ENCODE measurements around the gene SPOP. TPM values are rescaled to one million over a fixed set of nuclear protein-coding genes. Genes with fewer than 3 reads are reported as not detected.
A peak's percentile ranks its signal among the peaks of the same experiment; 100 is the strongest.

The SPOP gene
- total RNA-seq, 4 donors from 2014 or later: 75.6 to 352 (median 95.3) TPM

DNA sequence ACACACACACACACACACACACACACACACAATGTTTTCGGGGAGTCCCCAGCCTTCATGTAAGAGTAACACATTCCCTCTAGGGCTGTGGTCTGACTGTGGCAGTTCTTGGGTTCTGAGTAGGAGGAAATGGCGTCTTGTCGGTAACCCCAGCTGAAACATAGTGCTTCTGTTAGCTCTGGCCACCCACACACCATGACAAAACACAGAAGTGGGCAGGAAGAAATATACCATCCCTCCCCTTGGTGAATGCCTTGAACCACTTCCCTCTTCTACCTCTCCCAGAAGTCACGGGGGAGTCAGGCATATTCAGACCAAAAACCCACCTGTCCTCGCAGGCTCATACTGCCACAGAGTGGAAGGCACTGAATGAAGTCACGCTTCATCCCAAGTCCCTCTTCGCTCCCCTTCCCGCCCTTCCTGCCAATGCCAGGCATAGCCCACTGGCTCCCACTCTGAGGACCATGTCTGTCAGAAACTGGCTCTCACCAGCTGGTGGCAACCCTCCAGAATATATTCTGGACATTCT is 18.4 kb upstream of the SPOP start:
- peaks cover 0 to 12% (median 3%) of the 10 kb centered on the region in 4 donors for H3K36me3 ChIP-seq
- H3K27me3 ChIP-seq: no peaks in the 10 kb centered on the region
- no peak for TF ChIP-seq EP300 (IDR thresholded peaks at IDR 0.05; ENCODE audit: low read depth)
- no peak for TF ChIP-seq CTCF (IDR thresholded peaks at IDR 0.05)
- no peak for TF ChIP-seq POLR2A (IDR thresholded peaks at IDR 0.05)
- TF ChIP-seq POLR2AphosphoS5 (IDR thresholded peaks at IDR 0.05): no peak
- in situ Hi-C loops (cut with MboI; ENCODE audit: low pct_ligation_motif_present in 1 of 4, low pct_unique_long_range_greater_than_20kb in 1 of 4, low sequenced_read_pairs in 3 of 4): loop anchor here in 3 of 4 donors (5.0 to 10.0 kb wide), 2 partner anchors 121 to 124 kb away; partner anchors contain the start of gene NXPH3 (in 1 of the 3)
- H3K4me1 ChIP-seq: peaks cover 0 to 14% (median 6%) of the 10 kb centered on the region in 4 donors
- no peak for DNase-seq
- H3K4me3 ChIP-seq: no peak overlapping the region
- WGBS, 2 donors (ENCODE audit: low coverage in 1 of 2): 52% methylated on average over 8 of the region's 8 CpGs; no CpG with 5 or more reads in 1 of the 2 donors
- intact Hi-C loops (cut with DNase I; ENCODE audit: low total_unique reads): no loop called here
- no peak overlapping the region for H3K27ac ChIP-seq
- H3K9me3 ChIP-seq: no peaks in the 10 kb centered on the region

GRCh38 chr17:49695698-49696232 is 17.9 kb upstream of the SPOP start:
- in situ Hi-C loops (cut with MboI; ENCODE audit: low pct_ligation_motif_present in 1 of 4, low pct_unique_long_range_greater_than_20kb in 1 of 4, low sequenced_read_pairs in 3 of 4): loop anchor here in 3 of 4 donors (5.0 to 10.0 kb wide), 2 partner anchors 121 to 123 kb away; partner anchors contain the start of gene NXPH3 (in 1 of the 3)
- Histone ChIP-seq H3K36me3 (peaks cover 0 to 6% (median under 1%) of the 10 kb centered on the region in 4 donors), H3K4me3 (no peak overlapping the region), H3K27me3 (no peaks in the 10 kb centered on the region), H3K27ac (no peak overlapping the region), H3K4me1 (peaks cover 0 to 19% (median 7%) of the 10 kb centered on the region in 4 donors), H3K9me3 (no peaks in the 10 kb centered on the region)
- 41 to 100% methylated on average over 1 to 5 of the region's 5 CpGs for WGBS, 2 donors (ENCODE audit: low coverage in 1 of 2)
- TF ChIP-seq EP300 (IDR thresholded peaks at IDR 0.05; ENCODE audit: low read depth) (no peak), POLR2AphosphoS5 (IDR thresholded peaks at IDR 0.05) (no peak)
- intact Hi-C loops (cut with DNase I; ENCODE audit: low total_unique reads): loop anchor here (2.0 kb wide), 1 partner anchor 125 kb away; no protein-coding TSS in a partner anchor
- DNase-seq: no peak

- peak overlapping the region in 1 of 4 donors; percentile 6 for H3K27ac ChIP-seq
Observed at GRCh38 chr17:49694847-49695697, 17.2 kb upstream of the SPOP start.

GRCh38 chr17:49692751-49693150 is 14.9 kb upstream of the SPOP start:
- Histone ChIP-seq H3K4me3 (no peak overlapping the region), H3K27ac (peak overlapping the region; percentile 77 to 88 (median 84)), H3K9me3 (no peaks in the 10 kb centered on the region), H3K36me3 (no peaks in the 10 kb centered on the region), H3K27me3 (no peaks in the 10 kb centered on the region), H3K4me1 (peaks cover 0 to 39% (median 10%) of the 10 kb centered on the region in 4 donors)
- no peak for DNase-seq
- in situ Hi-C loops (cut with MboI; ENCODE audit: low pct_ligation_motif_present in 1 of 4, low pct_unique_long_range_greater_than_20kb in 1 of 4, low sequenced_read_pairs in 3 of 4): loop anchor here in 1 of 4 donors (10.0 kb wide), 1 partner anchor 118 kb away; the partner anchor contains the start of gene NXPH3
- intact Hi-C loops (cut with DNase I; ENCODE audit: low total_unique reads): loop anchor here (5.0 kb wide), 1 partner anchor 45 kb away; no protein-coding TSS in a partner anchor
- no peak for TF ChIP-seq POLR2A (IDR thresholded peaks at IDR 0.05)
- TF ChIP-seq CTCF (IDR thresholded peaks at IDR 0.05): no peak
- TF ChIP-seq POLR2AphosphoS5 (IDR thresholded peaks at IDR 0.05): no peak
- no peak for TF ChIP-seq EP300 (IDR thresholded peaks at IDR 0.05; ENCODE audit: low read depth)
- WGBS, 2 donors (ENCODE audit: low coverage in 1 of 2): 87% methylated on average over 4 of the region's 4 CpGs; no CpG with 5 or more reads in 1 of the 2 donors

More at GRCh38 chr17:49694847-49695697, 17.2 kb upstream of the SPOP start:
- Histone ChIP-seq H3K4me1 (peaks cover 0 to 24% (median 10%) of the 10 kb centered on the region in 4 donors), H3K9me3 (no peaks in the 10 kb centered on the region), H3K36me3 (no peaks in the 10 kb centered on the region), H3K27me3 (no peaks in the 10 kb centered on the region), H3K4me3 (no peak overlapping the region)
- in situ Hi-C loops (cut with MboI; ENCODE audit: low pct_ligation_motif_present in 1 of 4, low pct_unique_long_range_greater_than_20kb in 1 of 4, low sequenced_read_pairs in 3 of 4): loop anchor here in 3 of 4 donors (5.0 to 10.0 kb wide), 2 partner anchors 120 to 123 kb away; partner anchors contain the start of gene NXPH3 (in 1 of the 3)
- WGBS, 2 donors (ENCODE audit: low coverage in 1 of 2): 11 to 24% methylated on average over 9 to 16 of the region's 16 CpGs
- DNase-seq: peak; percentile 72
- TF ChIP-seq POLR2A (IDR thresholded peaks at IDR 0.05): no peak
- TF ChIP-seq CTCF (IDR thresholded peaks at IDR 0.05): peak; percentile 91 to 96 (median 93)
- intact Hi-C loops (cut with DNase I; ENCODE audit: low total_unique reads): loop anchor here (2.0 to 5.0 kb wide), 2 partner anchors 48 to 124 kb away; no protein-coding TSS in a partner anchor
